Body of pancreas (tissue), 4 donors: ENCODE results near the gene RSPH6A. TPM values are rescaled to one million over a fixed set of nuclear protein-coding genes. Genes with fewer than 3 reads are reported as not detected.

Experiments used
- ATAC-seq: fragments of 150-250 bp; one replicate; pipeline ENCODE4 v1.9.1; 2016
- DNase-seq, 4 donors: peaks; one replicate each; pipeline ENCODE4 v3.0.0-alpha.2; 2019
- H3K27ac ChIP-seq, 4 donors: fragments of 200-600 bp; sonication (generic); 1 replicate in 3 of 4; 2 replicates in 1 of 4; pipeline versions ENCODE4 v1.5.1 to v1.6.1; 2016 to 2019; ENCODE audit warnings: mild to moderate bottlenecking in 1 of 4, mixed read lengths in 1 of 4, moderate library complexity in 1 of 4
- H3K27me3 ChIP-seq, 2 donors: fragments of 200-600 bp; sonication (generic); one replicate each; pipeline ENCODE4 v1.6.0; 2016; ENCODE audit warnings: mild to moderate bottlenecking in 1 of 2
- H3K36me3 ChIP-seq, 2 donors: fragments of 200-600 bp; sonication (generic); replicated peaks in 1 of 2; 2 replicates each; pipeline ENCODE4 v1.5.1; 2016; ENCODE audit warnings: low read depth in 2 of 2; ENCODE audit not compliant: insufficient read depth in 1 of 2
- H3K4me1 ChIP-seq: fragments of 200-600 bp; sonication (generic); one replicate; pipeline ENCODE4 v1.6.0; 2016
- H3K4me3 ChIP-seq, 2 donors: fragments of 200-600 bp; sonication (generic); 1 replicate in 1 of 2; 2 replicates in 1 of 2; pipeline ENCODE4 v1.5.1; 2016 to 2019
- H3K9me3 ChIP-seq, 3 donors: fragments of 200-600 bp; sonication (generic); 1 replicate in 2 of 3; 2 replicates in 1 of 3; pipeline ENCODE4 v1.5.1; 2016
- CTCF ChIP-seq, 7 experiments: fragments of 450-650 bp in 4 of 7; fragments of 200-600 bp in 3 of 7; sonication (generic) in 3 of 7; IDR thresholded peaks; one replicate each; pipeline ENCODE4 v1.5.1; 2016 to 2019; ENCODE audit warnings: antibody characterized with exemption in 7 of 7
- POLR2A ChIP-seq, 3 donors: fragments of 450-650 bp; IDR thresholded peaks; one replicate each; pipeline ENCODE4 v1.6.1; 2016; ENCODE audit warnings: antibody characterized with exemption in 3 of 3, mild to moderate bottlenecking in 2 of 3
- WGBS, 2 donors: methylation state at CpG; one replicate each; pipeline ENCODE4 v1.1.5; 2017; 5-methylcytosine and 5-hydroxymethylcytosine counted together
- intact Hi-C: fragments of 100-400 bp; cut with DNase I; formaldehyde crosslinking; loops from one replicate; pipeline ENCODE4 v1.15.1; 2023
- total RNA-seq, 2 donors: library from RNA; depleted of rRNA; stranded (reverse); fragments of >200 nt; gene quantifications; one replicate each; pipeline ENCODE4 v1.1.0, GENCODE V29; 2016

Gene RSPH6A
- total RNA-seq, 2 donors from 2014 or later: 0.33 TPM; not detected in 1

- intact Hi-C loops: no loop called here
- H3K36me3 ChIP-seq: peaks cover 0 to 3% of the 10 kb centered on the region in 2 donors
- peak in 1 of 4 donors; percentile 51 for DNase-seq
- 82 to 86% methylated on average over 9 of the region's 9 CpGs for WGBS, 2 donors
- TF ChIP-seq POLR2A (IDR thresholded peaks at IDR 0.05) (no peak), CTCF (IDR thresholded peaks at IDR 0.05) (no peak)
- no peaks in the 10 kb centered on the region for H3K9me3 ChIP-seq
- no peak overlapping the region for H3K4me3 ChIP-seq
- H3K27me3 ChIP-seq: no peaks in the 10 kb centered on the region
- H3K27ac ChIP-seq: peak overlapping the region in 3 of 4 donors; percentile 8 to 98 (median 12)
- H3K4me1 ChIP-seq: peaks cover 65% of the 10 kb centered on the region
- ATAC-seq: no peak
These were observed 40.3 kb downstream of the RSPH6A start for GRCh38 chr19:45774765-45775164.

DNA sequence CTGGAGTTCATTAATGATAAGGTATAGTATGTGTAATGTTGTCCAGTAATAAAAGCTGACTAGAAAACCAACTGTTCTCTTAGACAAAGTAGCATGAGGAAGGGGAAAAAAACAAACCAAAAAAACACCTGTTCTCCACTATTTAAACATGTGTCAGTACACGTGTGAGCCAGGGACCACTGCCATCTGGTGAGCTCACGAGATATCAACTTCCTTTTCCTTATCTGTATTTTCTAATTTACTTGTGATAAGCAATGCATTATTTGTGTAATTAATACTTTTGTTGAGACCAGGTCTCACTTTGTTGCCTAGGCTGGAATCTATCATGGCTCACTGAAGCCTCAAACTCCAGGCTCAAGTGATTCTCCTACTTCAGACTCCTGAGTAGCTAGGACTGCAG, 41.7 kb downstream of the RSPH6A start:
- H3K27ac ChIP-seq: peak overlapping the region; percentile 93 to 98 (median 96)
- intact Hi-C loops: no loop called here
- peaks cover 55% of the 10 kb centered on the region for H3K4me1 ChIP-seq
- 0 to 8% methylated on average over 2 of the region's 2 CpGs for WGBS, 2 donors
- no peak overlapping the region for H3K4me3 ChIP-seq
- ATAC-seq: no peak
- H3K27me3 ChIP-seq: no peaks in the 10 kb centered on the region
- peak; percentile 77 to 94 (median 88) for DNase-seq
- H3K9me3 ChIP-seq: no peaks in the 10 kb centered on the region
- peaks cover 0 to 3% of the 10 kb centered on the region in 2 donors for H3K36me3 ChIP-seq
- peak in 1 of 3 donors; percentile 25 for TF ChIP-seq POLR2A (IDR thresholded peaks at IDR 0.05)
- no peak for TF ChIP-seq CTCF (IDR thresholded peaks at IDR 0.05)

GRCh38 chr19:45772912-45773311, 42.2 kb downstream of the RSPH6A start:
- WGBS, 2 donors: 78 to 83% methylated on average over 2 to 3 of the region's 3 CpGs
- no peak for ATAC-seq
- no peaks in the 10 kb centered on the region for H3K27me3 ChIP-seq
- H3K27ac ChIP-seq: peak overlapping the region; percentile 93 to 98 (median 96)
- intact Hi-C loops: no loop called here
- no peak for DNase-seq
- H3K4me3 ChIP-seq: no peak overlapping the region
- H3K36me3 ChIP-seq: peaks cover 0 to 2% of the 10 kb centered on the region in 2 donors
- no peaks in the 10 kb centered on the region for H3K9me3 ChIP-seq
- no peak for TF ChIP-seq POLR2A (IDR thresholded peaks at IDR 0.05)
- no peak for TF ChIP-seq CTCF (IDR thresholded peaks at IDR 0.05)
- peaks cover 51% of the 10 kb centered on the region for H3K4me1 ChIP-seq

DNA sequence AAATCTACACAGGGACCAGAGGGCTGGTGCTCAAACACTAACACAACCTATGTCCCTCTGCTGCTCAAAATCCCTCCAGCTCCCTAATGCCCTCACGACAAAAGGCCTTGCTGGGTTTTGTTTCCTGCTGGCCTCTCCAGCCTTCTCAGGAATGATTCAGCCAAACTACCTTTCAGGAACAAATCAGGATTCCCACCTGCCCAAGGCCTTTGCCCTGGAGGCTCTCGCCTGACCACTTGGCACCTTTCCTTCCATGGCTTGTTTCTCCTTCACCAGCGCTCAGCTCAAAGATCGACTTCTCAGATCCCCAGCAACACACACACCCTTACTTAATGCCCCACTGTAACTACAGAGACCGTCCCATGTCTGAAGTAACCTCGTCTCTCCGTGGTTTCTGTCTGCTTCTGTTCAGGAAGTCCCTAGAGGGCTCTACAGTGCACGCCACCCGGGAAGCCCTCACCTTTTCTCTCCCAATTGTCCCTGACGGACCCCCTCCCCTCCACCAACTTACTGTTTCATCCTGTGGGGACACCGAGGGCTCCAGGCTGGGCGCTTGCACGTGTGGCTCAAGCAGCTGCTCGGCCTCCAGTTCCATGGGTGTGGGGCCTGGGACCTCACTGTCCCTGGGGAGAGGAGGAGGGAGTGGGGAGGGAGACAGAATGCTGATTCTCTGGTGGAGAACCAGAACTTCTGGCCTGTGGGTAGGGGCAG, 42.8 kb downstream of the RSPH6A start:
- Histone ChIP-seq H3K27ac (peak overlapping the region; percentile 93 to 98 (median 96)), H3K4me1 (peaks cover 47% of the 10 kb centered on the region), H3K36me3 (peaks cover 0 to 1% of the 10 kb centered on the region in 2 donors), H3K4me3 (no peak overlapping the region), H3K9me3 (no peaks in the 10 kb centered on the region), H3K27me3 (no peaks in the 10 kb centered on the region)
- TF ChIP-seq POLR2A (IDR thresholded peaks at IDR 0.05) (peak; percentile 28 to 51 (median 40)), CTCF (IDR thresholded peaks at IDR 0.05) (peak in 1 of 7 experiments; percentile 3)
- intact Hi-C loops: no loop called here
- 22 to 48% methylated on average over 12 to 14 of the region's 14 CpGs for WGBS, 2 donors
- peak in 3 of 4 donors; percentile 62 to 71 (median 66) for DNase-seq
- no peak for ATAC-seq
